GM23338 (cell line): ENCODE data around the gene CTNNA1.

ENCODE experiments used
- CREB1 ChIP-seq: fragments of 250-450 bp; sonication (Bioruptor Pico); IDR thresholded peaks from 2 replicates; pipeline ENCODE4 v1.5.0; 2020; ENCODE audit warnings: low read depth, mild to moderate bottlenecking, moderate library complexity
- ETS1 ChIP-seq: IDR thresholded peaks from 2 replicates; pipeline ENCODE4 v1.6.1; 2016; ENCODE audit warnings: antibody characterized with exemption
- EZH2 ChIP-seq: fragments of 200-600 bp; sonication (generic); IDR thresholded peaks from one replicate; pipeline ENCODE4 v1.8.0; 2017; ENCODE audit warnings: antibody characterized with exemption, mild to moderate bottlenecking, low read depth; ENCODE audit not compliant: unreplicated experiment
- EZH2phosphoT487 ChIP-seq: fragments of 200-600 bp; sonication (generic); IDR thresholded peaks from one replicate; pipeline ENCODE4 v1.8.1; 2018; ENCODE audit warnings: antibody characterized with exemption; ENCODE audit not compliant: unreplicated experiment
- JUNB ChIP-seq: IDR thresholded peaks from one replicate; pipeline ENCODE4 v1.6.1; 2016; ENCODE audit warnings: antibody characterized with exemption; ENCODE audit not compliant: unreplicated experiment
- POLR2AphosphoS5 ChIP-seq: IDR thresholded peaks from 2 replicates; pipeline ENCODE4 v1.6.1; 2016; ENCODE audit warnings: antibody characterized with exemption, low read depth
- REST ChIP-seq: IDR thresholded peaks from one replicate; pipeline ENCODE4 v1.6.1; 2018; ENCODE audit warnings: antibody characterized with exemption; ENCODE audit not compliant: unreplicated experiment
- STAT1 ChIP-seq: IDR thresholded peaks from one replicate; pipeline ENCODE4 v1.6.1; 2016; ENCODE audit warnings: antibody characterized with exemption; ENCODE audit not compliant: unreplicated experiment
- TF ChIP-seq, protein P1 (sequence below), 2 experiments: fragments of 200-600 bp in 1 of 2; sonication (generic) in 1 of 2; conservative IDR thresholded peaks; 2 replicates each; pipeline versions ENCODE4 v1.5.1 to v1.6.1; 2016 to 2017; ENCODE audit warnings: antibody characterized with exemption in 2 of 2, low read depth in 2 of 2, mild to moderate bottlenecking in 2 of 2, moderate library complexity in 1 of 2

DNA sequence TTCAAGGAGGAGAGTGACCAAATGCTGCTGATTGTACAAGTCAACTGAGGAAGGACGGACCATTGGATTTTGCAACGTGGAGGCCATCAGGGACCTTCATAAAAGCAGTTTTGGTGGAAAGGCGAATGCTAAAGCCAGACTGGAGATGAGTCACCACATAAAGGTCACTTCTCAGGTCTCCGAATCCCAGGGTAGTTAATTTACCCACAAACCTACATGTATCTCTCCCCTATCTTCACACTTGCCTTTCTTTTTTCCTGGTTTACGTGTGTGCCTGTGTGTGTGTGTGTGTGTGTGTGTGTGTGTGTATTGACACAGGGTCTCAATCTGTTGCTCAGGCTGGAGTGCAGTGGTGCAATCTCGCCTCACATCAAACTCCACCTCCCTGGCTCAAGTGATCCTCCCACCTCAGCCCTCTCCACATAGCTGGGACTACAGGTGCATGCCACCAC is 4.6 kb upstream of the CTNNA1 start:
- TF ChIP-seq, protein P1, sequence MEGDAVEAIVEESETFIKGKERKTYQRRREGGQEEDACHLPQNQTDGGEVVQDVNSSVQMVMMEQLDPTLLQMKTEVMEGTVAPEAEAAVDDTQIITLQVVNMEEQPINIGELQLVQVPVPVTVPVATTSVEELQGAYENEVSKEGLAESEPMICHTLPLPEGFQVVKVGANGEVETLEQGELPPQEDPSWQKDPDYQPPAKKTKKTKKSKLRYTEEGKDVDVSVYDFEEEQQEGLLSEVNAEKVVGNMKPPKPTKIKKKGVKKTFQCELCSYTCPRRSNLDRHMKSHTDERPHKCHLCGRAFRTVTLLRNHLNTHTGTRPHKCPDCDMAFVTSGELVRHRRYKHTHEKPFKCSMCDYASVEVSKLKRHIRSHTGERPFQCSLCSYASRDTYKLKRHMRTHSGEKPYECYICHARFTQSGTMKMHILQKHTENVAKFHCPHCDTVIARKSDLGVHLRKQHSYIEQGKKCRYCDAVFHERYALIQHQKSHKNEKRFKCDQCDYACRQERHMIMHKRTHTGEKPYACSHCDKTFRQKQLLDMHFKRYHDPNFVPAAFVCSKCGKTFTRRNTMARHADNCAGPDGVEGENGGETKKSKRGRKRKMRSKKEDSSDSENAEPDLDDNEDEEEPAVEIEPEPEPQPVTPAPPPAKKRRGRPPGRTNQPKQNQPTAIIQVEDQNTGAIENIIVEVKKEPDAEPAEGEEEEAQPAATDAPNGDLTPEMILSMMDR (conservative IDR thresholded peaks at IDR 0.05; ENCODE audit: low read depth in 2 of 2) = no peak
- TF ChIP-seq REST (no peak), EZH2phosphoT487 (no peak), EZH2 (no peak), POLR2AphosphoS5 (no peak), JUNB (no peak), CREB1 (CRISPR knock-in tag) (no peak), ETS1 (no peak), STAT1 (no peak)
